ENCODE data around the gene SLC9B1.
A peak's percentile ranks its signal among the peaks of the same experiment; 100 is the strongest.

The SLC9B1 gene, protein sequence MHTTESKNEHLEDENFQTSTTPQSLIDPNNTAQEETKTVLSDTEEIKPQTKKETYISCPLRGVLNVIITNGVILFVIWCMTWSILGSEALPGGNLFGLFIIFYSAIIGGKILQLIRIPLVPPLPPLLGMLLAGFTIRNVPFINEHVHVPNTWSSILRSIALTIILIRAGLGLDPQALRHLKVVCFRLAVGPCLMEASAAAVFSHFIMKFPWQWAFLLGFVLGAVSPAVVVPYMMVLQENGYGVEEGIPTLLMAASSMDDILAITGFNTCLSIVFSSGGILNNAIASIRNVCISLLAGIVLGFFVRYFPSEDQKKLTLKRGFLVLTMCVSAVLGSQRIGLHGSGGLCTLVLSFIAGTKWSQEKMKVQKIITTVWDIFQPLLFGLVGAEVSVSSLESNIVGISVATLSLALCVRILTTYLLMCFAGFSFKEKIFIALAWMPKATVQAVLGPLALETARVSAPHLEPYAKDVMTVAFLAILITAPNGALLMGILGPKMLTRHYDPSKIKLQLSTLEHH

DNA sequence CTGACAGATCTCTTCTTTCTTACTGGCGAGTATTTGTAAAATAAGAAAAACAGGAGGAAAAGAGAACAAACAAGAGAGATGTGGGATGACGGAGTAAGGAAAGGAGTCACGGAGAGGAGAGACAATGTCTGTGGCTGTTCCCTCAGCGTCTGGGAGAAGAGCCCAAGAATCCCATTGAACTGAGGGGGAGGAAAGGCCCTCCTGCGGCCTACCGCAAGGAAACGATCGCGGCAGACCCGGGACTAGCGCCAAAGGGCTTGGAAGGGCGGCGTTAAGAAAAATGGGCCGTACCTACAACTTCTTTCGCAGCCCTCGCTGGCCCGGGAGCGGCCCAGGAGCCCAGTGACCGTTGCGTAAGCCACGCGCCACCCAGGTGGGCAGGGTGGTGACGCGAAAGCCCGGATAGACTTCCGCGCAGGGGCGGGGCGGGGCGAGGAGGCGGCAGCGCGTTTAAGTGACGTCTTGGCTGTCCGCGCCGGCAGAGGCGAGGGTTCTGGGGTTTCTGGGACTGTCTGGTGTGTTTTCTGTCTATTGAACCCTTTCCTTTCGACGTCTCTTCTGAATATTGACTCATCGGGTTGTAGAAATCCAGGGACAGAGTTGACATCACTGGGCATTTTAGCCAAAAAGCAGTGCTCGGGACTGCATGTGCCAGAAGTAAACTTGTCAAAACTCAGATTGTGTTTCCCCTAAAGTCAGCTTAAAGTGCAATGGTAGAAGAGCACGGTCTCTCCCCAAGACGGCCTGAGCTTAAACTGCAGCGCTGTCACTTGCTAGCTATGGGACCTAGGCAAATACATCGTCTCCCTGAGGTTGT is at the start of gene SLC9B1:
TSS of gene SLC9B1 (minus strand) at position 398 of the 817 bp plus-strand sequence. CDS start 27,994 bp downstream, outside the sequence.
- DNase-seq (ENCODE audit: low spot score) = peak; percentile 93

DNA sequence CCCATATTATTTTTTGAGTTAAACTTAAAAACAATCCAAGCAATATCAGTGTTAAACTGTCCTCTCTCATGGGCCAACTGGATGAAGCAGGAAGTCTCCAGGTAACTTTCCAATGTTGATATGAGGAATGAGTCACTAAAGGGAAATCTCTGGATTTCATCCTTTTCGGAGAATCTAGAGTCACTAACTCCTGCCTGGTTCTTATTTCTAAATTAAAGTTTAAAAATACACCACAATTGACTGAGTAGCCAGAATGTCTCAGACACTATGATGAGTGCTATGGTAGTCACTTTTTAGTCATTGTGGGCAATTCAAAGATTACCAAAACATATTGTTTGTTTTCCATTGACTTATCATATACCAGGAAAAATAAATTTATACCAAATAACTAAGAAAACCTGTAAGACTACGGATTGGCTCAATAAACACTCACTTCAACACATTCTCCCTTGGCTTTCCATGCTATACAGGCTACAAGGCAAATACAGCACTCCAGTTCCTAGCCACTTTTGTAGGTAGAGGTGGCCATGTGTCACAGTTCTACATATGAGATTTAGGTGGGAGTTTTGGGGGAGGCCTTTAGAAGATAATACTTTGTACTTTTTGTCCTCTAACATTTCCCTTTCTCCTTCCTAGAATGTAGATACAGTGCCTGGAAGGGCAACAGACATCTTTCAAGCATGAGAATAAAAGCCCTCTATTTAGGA is 48.5 kb upstream of the SLC9B1 start:
- DNase-seq (ENCODE audit: low spot score) = no peak

DNA sequence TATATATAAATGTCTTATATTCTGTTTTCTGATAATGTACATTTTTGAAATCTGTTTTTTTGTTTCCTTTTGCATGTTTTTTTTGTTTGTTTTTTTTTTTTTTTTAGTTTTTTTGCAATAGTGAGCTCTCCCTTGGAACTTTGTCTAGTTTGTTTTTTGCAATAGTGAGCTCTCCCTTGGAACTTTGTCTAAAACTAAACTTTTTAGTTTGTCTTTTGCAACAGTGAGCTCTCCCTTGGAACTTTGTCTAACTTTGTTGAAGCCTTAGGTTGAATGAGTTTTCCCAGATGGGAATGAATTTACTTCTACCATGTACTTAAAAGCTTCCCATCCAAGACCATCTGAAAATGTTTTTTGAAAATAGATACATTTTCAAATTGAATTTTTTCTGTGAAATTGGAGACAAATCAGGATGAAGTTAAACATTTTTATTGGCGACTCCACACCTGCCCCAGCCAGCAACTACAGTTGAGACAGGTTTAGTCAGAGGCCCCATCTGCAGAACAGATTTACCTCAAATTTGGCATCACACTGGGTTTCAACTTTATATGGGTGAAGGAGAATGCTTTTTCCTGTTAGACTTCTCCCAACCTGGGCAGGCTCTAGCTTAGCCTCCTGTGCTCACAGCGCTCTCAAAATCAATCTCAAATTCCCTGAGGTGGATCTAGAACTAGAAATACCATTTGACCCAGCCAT is 41.1 kb upstream of the SLC9B1 start:
- DNase-seq (ENCODE audit: low spot score) = no peak

DNA sequence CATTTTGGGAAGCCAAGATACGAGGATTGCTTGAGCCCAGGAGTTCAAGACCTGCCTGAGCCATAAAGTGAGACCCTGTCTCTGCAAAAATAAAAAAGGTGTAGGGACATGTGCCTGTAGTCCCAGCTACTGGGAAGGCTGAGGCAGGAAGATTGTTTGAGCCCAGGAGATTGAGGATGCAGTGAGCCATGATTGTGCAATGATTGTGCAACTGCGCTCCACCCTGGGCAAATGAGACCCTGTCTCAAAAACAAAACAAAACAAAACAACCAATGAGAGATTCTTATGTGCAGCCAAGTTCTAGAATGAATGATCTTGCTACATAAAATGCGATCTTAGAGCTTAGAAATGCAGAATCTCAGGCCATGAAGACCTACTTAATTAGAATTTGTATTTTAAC is 34.5 kb upstream of the SLC9B1 start:
- no peak for DNase-seq (ENCODE audit: low spot score)

DNA sequence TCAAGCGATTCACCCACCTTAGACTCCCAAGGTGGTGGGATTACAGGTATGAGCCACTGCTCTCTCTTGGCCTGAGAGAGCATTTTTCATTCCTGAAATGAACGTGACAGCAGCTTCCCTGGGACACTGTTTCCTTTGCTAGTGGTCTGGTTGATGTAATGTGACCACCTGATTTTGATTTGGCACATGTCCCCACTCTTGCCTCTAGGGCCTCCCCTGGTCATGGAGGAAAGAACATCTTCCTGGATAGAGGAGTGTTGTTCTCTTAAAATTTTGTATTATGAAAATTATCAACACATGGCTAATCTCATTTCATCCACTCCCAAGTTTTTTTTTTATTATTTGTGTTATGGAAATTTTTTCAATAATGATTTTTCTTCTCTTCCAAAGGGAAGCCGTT is 33.3 kb upstream of the SLC9B1 start:
- no peak for DNase-seq (ENCODE audit: low spot score)

DNA sequence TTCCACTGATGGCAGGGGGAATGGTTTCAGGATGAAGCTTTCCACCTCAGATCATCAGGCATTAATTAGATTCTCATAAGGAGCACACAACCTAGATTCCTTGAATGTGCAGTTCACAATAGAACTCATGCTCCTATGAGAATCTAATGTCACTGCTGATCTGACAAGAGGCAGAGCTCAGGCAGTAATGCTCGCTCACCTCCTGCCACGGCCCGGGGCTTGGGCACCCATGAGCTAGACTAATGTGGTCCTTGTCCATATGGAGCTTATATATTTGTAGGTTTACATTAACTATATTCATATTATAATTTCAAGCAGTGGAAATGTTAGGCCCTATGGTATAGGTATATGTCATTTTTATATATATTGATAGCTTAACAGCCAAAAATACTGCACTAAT is 32.6 kb upstream of the SLC9B1 start:
- DNase-seq (ENCODE audit: low spot score) = no peak

DNA sequence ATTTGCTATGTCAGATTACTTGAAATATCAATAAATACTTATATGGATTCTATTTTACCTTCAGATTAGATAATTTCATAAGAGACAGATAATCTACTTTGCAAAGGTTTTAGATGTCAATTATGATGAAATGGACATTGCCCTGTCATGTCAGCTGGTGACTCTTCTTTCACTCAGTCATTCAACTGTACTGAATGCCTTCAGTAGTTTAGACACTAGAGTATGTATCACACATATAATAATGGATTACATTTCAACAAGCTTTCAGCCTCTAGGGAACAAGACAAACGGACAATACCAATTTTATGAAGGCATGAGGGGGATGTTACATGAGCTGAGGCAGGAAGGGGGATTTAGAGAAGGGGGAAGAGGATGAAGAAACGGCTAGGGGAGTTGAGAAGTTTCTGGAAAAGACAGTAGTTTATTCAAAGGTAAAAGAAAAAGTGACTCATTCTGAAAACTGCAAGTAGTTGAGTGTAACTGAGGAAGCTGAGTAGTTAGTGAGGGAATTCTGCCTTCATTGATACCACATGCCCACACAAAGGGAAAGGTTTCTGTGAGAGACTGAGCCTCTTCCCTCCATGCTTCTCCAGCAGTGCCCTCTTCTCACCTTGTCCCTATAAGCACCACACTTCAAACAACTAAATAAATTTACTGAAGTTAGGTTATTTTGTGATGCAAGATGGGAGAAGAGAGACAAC is 31.4 kb upstream of the SLC9B1 start:
- no peak for DNase-seq (ENCODE audit: low spot score)

DNA sequence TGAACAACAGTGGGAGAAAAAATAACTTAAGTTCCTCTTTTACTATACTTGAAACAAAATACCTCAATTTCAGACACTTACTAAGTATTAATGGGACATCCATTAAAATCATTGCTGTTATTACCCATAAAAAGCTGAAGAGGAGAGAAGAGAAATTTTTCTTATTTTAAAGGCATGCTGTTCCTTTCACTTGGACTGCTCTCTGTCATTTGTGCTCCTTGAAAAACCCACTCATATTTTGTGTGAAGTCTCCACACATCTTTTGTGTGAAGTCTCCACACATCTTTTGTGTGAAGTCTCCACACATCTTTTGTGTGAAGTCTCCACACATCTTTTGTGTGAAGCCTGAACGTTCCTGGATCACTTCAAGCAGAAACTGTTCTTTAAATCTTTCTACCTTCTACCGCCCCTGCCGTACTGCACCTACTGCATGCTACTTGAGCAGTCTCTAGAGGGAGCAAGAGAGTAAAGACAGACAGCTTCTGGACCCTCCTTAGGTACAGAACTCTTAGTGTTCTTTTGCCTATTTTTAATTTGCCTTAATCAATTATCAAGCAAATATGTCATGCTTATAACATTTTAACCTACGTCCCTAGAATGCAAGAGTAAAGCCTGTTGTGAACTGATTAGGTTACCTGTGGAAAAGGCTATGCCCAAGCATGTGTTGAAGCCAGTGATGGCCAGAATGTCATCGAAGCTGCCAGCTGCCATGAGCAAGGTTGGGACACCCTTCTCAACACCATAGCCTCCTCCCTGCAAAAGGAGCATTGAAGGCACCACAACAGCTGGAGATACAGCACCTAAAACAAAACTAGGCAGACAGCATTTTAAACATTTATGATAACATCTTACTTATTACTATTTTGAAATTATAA is 27.1 kb upstream of the SLC9B1 start:
- peak; percentile 81 for DNase-seq (ENCODE audit: low spot score)

DNA sequence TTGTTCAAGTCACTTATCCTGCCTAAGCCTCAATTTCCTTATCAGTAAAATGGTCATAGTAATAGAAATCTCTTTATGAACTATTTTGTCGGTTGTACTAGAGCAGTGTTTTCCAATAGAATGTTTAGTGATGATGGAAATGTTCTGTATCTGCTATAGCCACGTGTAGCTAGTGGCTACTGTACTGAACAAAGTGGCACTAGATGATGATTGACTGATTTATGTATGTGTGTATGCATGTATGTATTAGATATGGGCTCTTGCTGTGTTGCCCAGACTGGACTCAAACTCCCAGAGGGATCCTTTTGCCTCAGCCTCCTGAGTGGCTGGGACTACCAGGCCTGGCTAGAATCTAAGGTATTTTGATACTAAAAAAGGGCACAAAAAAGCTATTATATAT is 24.7 kb upstream of the SLC9B1 start:
- DNase-seq (ENCODE audit: low spot score) = no peak

DNA sequence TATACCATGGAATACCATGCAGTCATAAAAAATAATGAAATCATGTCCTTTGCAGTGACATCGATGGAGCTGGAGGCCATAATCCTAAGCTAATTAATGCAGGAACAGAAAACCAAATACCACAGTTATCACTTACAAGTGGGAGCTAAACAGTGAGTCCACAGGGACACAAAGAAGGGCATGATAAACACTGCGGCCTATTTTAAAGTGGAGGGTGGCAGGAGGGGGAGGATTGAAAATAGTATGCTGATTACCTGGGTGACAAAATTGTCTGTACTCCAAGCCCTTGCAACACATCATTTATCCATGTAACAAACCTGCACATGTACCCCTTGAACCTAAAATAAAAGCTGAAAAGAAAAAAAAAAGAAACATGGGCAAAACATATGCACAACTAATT is 16.7 kb upstream of the SLC9B1 start:
- no peak for DNase-seq (ENCODE audit: low spot score)

DNA sequence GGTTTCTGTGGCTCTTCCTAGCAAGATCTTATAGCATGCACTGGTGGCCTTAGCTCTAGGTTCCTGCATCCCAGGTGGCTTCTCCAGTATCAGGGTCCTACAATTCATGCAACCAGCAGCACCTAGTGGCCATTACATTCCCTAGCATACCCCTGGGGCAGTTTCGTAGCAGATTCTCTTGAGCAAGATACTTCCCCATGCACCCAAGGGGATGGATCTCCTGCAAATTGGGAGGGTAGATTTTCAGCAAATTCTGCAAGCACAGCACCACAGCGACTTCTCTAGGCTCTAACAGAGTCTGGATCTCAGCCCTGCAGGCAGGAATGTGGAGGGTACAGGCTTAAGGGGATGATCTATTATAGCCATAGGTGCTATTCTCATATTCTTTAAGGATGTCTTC is 13.1 kb upstream of the SLC9B1 start:
- peak; percentile 65 for DNase-seq (ENCODE audit: low spot score)

DNA sequence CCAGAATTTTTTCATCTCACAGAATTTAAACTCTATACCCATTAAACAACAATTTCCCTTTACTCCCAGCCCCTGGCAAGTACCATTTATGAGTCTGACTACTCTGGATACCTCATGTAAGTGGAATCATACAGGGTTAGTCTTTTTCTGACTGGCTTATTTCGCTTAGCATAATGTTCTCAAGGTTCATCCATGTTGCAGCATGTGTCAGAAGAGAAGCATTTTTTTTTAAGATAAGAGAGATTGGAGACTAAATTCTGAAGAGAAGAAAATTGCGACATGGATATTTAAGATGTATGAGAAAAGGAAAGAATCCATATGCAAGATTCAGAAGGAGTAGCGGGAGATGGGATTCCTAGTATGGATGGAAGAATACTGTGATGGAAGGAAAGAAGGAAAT is 11.3 kb upstream of the SLC9B1 start:
- DNase-seq (ENCODE audit: low spot score) = no peak

DNA sequence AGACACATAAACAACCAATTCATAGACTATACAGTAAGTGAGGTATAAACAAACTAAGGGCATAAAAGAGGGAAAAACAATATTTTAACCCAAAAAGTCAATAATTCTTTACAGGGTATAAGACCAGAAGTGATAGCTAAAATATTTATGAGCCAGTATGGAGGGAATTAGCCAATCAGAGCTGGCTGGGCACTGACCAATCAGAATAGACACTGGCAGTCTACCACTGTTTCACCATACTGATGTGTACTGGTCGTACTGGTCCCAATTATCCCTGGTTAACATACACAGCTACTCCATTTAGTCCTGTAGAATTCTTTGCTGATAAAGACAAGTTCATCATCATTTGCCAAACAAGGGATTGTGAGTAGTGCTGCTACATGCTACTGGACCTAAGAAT is 9.8 kb upstream of the SLC9B1 start:
- DNase-seq (ENCODE audit: low spot score) = no peak

DNA sequence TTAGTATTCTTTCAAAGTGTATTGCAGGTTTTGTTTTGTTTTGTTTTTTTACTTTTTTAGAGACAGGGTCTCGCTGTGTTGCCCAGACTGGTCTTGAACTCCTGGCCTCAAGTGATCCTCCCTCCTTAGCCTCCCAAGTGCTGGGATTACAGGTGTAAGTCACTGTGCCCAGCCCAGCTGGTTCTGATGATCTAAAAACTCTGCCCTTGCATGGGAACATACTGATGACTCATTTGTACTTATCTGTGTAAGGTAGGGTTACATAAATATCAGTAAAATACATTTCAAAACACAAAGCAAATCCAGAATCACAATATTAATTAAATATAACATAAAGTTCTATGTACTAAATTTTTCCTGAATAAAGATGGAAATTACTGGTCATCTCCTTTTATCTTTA is 7.4 kb upstream of the SLC9B1 start:
- no peak for DNase-seq (ENCODE audit: low spot score)

DNA sequence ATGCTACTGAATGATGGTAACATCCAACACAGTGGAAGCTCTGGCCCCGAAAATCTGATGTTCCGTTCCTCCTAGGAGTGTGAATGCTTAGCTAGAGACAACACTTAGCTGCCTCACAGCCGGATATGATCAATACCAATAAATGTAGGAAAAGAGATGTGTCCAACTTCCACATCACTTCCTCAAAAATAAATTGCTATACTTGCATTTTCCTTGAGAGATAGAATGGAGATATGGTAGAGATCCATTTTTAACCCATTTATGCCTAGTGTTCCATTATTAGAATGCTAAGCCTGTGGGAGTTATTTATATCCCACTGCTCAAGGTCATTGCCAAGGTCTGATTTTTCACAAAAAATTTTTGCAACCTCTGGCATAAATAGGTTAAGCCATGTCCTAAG is 5.5 kb upstream of the SLC9B1 start:
- no peak for DNase-seq (ENCODE audit: low spot score)

DNA sequence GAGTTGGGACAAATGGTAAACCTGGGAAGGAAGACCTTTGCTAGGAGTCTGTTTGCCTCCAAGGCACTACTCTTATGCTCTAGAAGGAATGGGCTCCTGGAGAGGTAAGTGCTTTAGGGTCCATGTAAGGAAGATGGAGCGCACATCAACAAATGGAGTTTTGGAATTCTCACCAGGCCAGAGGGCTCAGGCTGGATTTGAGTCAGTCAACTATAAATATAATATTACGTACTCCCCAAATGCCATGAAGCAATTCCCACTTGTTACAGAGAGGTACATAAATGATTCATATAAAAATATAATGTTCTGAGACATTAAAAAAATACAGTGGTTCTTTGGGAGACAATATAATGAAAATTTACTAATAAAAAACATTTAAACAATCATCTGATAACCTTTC is 1.6 kb upstream of the SLC9B1 start:
- no peak for DNase-seq (ENCODE audit: low spot score)

DNA sequence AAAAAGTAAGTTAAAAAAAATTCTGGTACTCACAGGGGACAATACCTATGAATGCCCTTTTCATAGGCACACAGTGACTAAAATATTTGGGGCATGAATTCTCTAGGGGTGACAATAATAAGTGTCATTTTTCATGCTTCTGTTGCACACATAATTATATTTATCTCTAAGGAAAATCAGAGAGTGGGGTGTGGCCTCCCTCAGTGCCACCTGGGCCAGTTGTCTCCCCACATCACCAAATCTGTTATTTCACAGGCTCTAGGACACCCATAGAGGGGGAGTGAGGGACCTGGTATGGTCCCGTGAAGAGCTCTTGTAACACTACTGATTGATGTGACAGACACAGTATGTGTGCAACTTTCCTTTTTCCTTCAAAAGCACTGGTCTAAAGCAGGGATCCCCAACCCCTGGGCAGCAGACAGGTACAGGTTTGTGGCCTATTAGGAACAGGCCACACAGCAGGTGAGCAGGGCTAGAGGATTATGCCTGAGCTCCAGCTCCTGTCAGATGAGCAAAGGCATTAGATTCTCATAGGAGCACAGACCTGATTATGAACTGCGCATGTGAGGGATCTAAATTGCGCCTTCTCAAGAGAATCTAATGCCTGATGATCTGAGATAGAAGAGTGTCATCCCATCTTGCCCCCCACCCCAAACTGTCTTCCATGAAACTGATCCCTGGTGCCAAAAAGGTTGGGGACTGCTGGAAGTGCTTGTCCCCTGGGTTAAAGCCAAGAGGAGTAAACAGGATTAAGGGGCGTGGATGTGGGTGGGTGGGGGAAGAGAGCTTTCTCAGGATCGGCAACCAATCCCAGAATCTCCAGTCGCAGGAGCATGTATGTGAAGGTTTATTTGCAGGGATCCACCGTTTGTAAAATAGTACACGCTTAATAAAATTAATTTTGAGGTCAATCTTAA is 856 bp downstream of the SLC9B1 start:
- peak; percentile 24 for DNase-seq (ENCODE audit: low spot score)

DNA sequence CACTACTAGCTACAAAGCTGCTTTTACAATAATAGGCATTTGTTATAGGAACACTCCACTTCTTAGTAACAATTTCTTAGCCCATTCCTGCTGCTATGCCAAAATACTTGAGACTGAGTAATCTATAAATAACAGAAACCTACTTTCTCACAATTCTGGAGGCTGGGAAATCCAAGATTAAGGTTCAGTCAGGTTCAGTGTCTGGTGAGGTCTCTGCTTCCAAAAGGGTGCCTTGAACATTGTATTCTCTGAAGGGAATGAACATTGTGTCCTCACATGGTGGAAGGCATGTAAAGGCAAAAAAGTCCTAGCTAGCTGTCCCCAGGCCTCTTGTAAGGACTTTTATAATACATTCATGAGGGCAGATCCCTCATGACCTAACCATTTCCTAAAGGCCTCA is 7.0 kb downstream of the SLC9B1 start:
- DNase-seq (ENCODE audit: low spot score) = no peak

DNA sequence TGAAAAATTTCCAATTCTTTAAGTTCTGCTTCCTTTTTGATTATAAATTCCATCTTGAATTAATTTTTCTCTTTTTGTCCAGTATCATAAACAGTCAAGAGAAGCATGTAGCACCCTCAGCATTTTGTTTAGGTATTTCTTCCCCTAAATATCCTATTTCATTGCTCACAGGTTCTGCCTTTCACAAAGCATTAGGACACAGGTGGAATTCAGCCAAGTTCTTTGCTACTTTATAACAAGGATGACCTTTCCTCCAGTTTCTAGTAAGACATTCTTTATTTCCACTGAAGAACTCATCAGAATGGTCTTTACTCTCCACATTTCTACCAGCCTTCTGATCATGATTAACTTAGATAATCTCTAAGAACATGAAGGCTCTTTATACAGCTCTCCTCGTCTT is 7.4 kb downstream of the SLC9B1 start:
- no peak for DNase-seq (ENCODE audit: low spot score)
